ENCODE results near the gene GEMIN4.
"Not testable (repeated sequence)": the region's sequence is repeated elsewhere in the genome, so short reads cannot be mapped to it uniquely, and the experiment has no call there.

Gene GEMIN4

GRCh38 chr17:752002-752619 is at the start of gene GEMIN4:
TSS of gene GEMIN4 (minus strand) at chr17:752264. CDS start at chr17:752142, 122 bp downstream.
- peak; percentile 95 to 98 for DNase-seq (ENCODE audit: low read depth in 2 of 2)

- no peak for DNase-seq (ENCODE audit: low read depth in 2 of 2)
Measured at GRCh38 chr17:801660-802059, 49.6 kb upstream of the GEMIN4 start.

- no peak for DNase-seq (ENCODE audit: low read depth in 2 of 2)
Measured at GRCh38 chr17:800446-801242, 48.6 kb upstream of the GEMIN4 start.

GRCh38 chr17:799261-799660 is 47.2 kb upstream of the GEMIN4 start:
- no peak for DNase-seq (ENCODE audit: low read depth in 2 of 2)

- DNase-seq (ENCODE audit: low read depth in 2 of 2): no peak
Measured at GRCh38 chr17:798246-798645, 46.2 kb upstream of the GEMIN4 start.

- no peak for DNase-seq (ENCODE audit: low read depth in 2 of 2)
Measured at GRCh38 chr17:797236-797840, 45.3 kb upstream of the GEMIN4 start.

- DNase-seq (ENCODE audit: low read depth in 2 of 2): no peak
Measured at GRCh38 chr17:796609-797008, 44.5 kb upstream of the GEMIN4 start.

GRCh38 chr17:795721-796120 is 43.7 kb upstream of the GEMIN4 start:
- no peak for DNase-seq (ENCODE audit: low read depth in 2 of 2)

GRCh38 chr17:795276-795675 is 43.2 kb upstream of the GEMIN4 start:
- no peak for DNase-seq (ENCODE audit: low read depth in 2 of 2)

- DNase-seq (ENCODE audit: low read depth in 2 of 2): peak in 1 of 2 experiments; percentile 26
Measured at GRCh38 chr17:794876-795275, 42.8 kb upstream of the GEMIN4 start.

- no peak for DNase-seq (ENCODE audit: low read depth in 2 of 2)
Measured at GRCh38 chr17:792277-792676, 40.2 kb upstream of the GEMIN4 start.

- DNase-seq (ENCODE audit: low read depth in 2 of 2): no peak
Measured at GRCh38 chr17:791829-792228, 39.8 kb upstream of the GEMIN4 start.

GRCh38 chr17:790874-791247 is 38.8 kb upstream of the GEMIN4 start:
- DNase-seq (ENCODE audit: low read depth in 2 of 2): not testable (repeated sequence)

- not testable (repeated sequence) for DNase-seq (ENCODE audit: low read depth in 2 of 2)
Measured at GRCh38 chr17:789931-790873, 38.1 kb upstream of the GEMIN4 start.

- no peak for DNase-seq (ENCODE audit: low read depth in 2 of 2)
Measured at GRCh38 chr17:789160-789840, 37.2 kb upstream of the GEMIN4 start.

- no peak for DNase-seq (ENCODE audit: low read depth in 2 of 2)
Measured at GRCh38 chr17:788551-788950, 36.5 kb upstream of the GEMIN4 start.

- no peak for DNase-seq (ENCODE audit: low read depth in 2 of 2)
Measured at GRCh38 chr17:787641-788221, 35.7 kb upstream of the GEMIN4 start.

- DNase-seq (ENCODE audit: low read depth in 2 of 2): not testable (repeated sequence)
Measured at GRCh38 chr17:785901-786300, 33.8 kb upstream of the GEMIN4 start.

- DNase-seq (ENCODE audit: low read depth in 2 of 2): no peak
Measured at GRCh38 chr17:784143-784542, 32.1 kb upstream of the GEMIN4 start.

- DNase-seq (ENCODE audit: low read depth in 2 of 2): peak; percentile 88 to 90
Measured at GRCh38 chr17:781805-782731, 30.0 kb upstream of the GEMIN4 start, which contains the start of the genes GLOD4 and MRM3. TSS of gene GLOD4 (minus strand) at chr17:782280. CDS start at chr17:782255, 25 bp downstream. TSS of gene MRM3 (plus strand) at chr17:782353. CDS start at chr17:782379, 26 bp downstream.

Data from stimulated activated CD4-positive, alpha-beta T cell treated with anti-CD3 and anti-CD28 coated beads, Interleukin-12 subunit alpha, Interleukin-12 subunit beta, amount 100 ng/mL, for 24 hours (primary cell).